ENCODE results near the gene NPHS2.
A peak's percentile ranks its signal among the peaks of the same experiment; 100 is the strongest.

Gene NPHS2

GRCh38 chr1:179575497-179576314 is at the start of gene NPHS2:
Gene NPHS2, minus strand, starts transcription at chr1:179575948. Its CDS starts 84 bp downstream, at chr1:179575864.
- Mint-ChIP-seq H3K27ac (no peak within 1 kb of the TSS), H3K9me3 (ENCODE audit: low read depth) (no peaks in the 10 kb centered on the region), H3K36me3 (no peaks in the 10 kb centered on the region), H3K27me3 (peaks cover 44% of the 10 kb centered on the region), H3K4me1 (ENCODE audit: low read depth) (peaks cover 6% of the 10 kb centered on the region), H3K4me3 (peak within 1 kb of the TSS; percentile 5)

- H3K27me3 Mint-ChIP-seq, result peaks cover 21% of the 10 kb centered on the region
- no peak overlapping the region for H3K4me3 Mint-ChIP-seq
- H3K4me1 Mint-ChIP-seq (ENCODE audit: low read depth), result no peaks in the 10 kb centered on the region
- H3K36me3 Mint-ChIP-seq, result no peaks in the 10 kb centered on the region
- no peak overlapping the region for H3K27ac Mint-ChIP-seq
- no peaks in the 10 kb centered on the region for H3K9me3 Mint-ChIP-seq (ENCODE audit: low read depth)
Observed at GRCh38 chr1:179612361-179612760, 36.6 kb upstream of the NPHS2 start.

GRCh38 chr1:179601093-179601492 is 25.3 kb upstream of the NPHS2 start:
- H3K9me3 Mint-ChIP-seq (ENCODE audit: low read depth), result peaks cover 7% of the 10 kb centered on the region
- H3K27ac Mint-ChIP-seq, result no peak overlapping the region
- peaks cover 24% of the 10 kb centered on the region for H3K27me3 Mint-ChIP-seq
- H3K4me3 Mint-ChIP-seq, result no peak overlapping the region
- H3K4me1 Mint-ChIP-seq (ENCODE audit: low read depth), result no peaks in the 10 kb centered on the region
- H3K36me3 Mint-ChIP-seq, result no peaks in the 10 kb centered on the region

- Mint-ChIP-seq H3K4me3 (no peak overlapping the region), H3K4me1 (ENCODE audit: low read depth) (no peaks in the 10 kb centered on the region), H3K27me3 (peaks cover 23% of the 10 kb centered on the region)
Observed at GRCh38 chr1:179599623-179600249, 24.0 kb upstream of the NPHS2 start.

GRCh38 chr1:179598631-179599030 is 22.9 kb upstream of the NPHS2 start:
- H3K27me3 Mint-ChIP-seq, result peaks cover 21% of the 10 kb centered on the region
- H3K27ac Mint-ChIP-seq, result no peak overlapping the region
- no peaks in the 10 kb centered on the region for H3K4me1 Mint-ChIP-seq (ENCODE audit: low read depth)
- H3K9me3 Mint-ChIP-seq (ENCODE audit: low read depth), result peaks cover 3% of the 10 kb centered on the region
- no peaks in the 10 kb centered on the region for H3K36me3 Mint-ChIP-seq
- no peak overlapping the region for H3K4me3 Mint-ChIP-seq

More at GRCh38 chr1:179599623-179600249, 24.0 kb upstream of the NPHS2 start:
- Mint-ChIP-seq H3K27ac (no peak overlapping the region), H3K9me3 (ENCODE audit: low read depth) (peaks cover 7% of the 10 kb centered on the region), H3K36me3 (no peaks in the 10 kb centered on the region)

- H3K36me3 Mint-ChIP-seq, result no peaks in the 10 kb centered on the region
- peaks cover 23% of the 10 kb centered on the region for H3K27me3 Mint-ChIP-seq
- no peaks in the 10 kb centered on the region for H3K9me3 Mint-ChIP-seq (ENCODE audit: low read depth)
- no peak within 1 kb of the TSS for H3K27ac Mint-ChIP-seq
- no peaks in the 10 kb centered on the region for H3K4me1 Mint-ChIP-seq (ENCODE audit: low read depth)
- H3K4me3 Mint-ChIP-seq, result no peak within 1 kb of the TSS
Observed at GRCh38 chr1:179591592-179592580, 16.1 kb upstream of the NPHS2 start, which contains the start of gene TDRD5. Gene TDRD5, plus strand, starts transcription at chr1:179591832. Its CDS starts 784 bp downstream, at chr1:179592616.

GRCh38 chr1:179591253-179591591 is 15.5 kb upstream of the NPHS2 start:
- no peaks in the 10 kb centered on the region for H3K9me3 Mint-ChIP-seq (ENCODE audit: low read depth)
- no peak overlapping the region for H3K4me3 Mint-ChIP-seq
- peaks cover 26% of the 10 kb centered on the region for H3K27me3 Mint-ChIP-seq
- no peaks in the 10 kb centered on the region for H3K4me1 Mint-ChIP-seq (ENCODE audit: low read depth)
- H3K27ac Mint-ChIP-seq, result no peak overlapping the region
- H3K36me3 Mint-ChIP-seq, result no peaks in the 10 kb centered on the region

- H3K9me3 Mint-ChIP-seq (ENCODE audit: low read depth), result no peaks in the 10 kb centered on the region
- H3K4me1 Mint-ChIP-seq (ENCODE audit: low read depth), result peaks cover 2% of the 10 kb centered on the region
- no peak overlapping the region for H3K27ac Mint-ChIP-seq
- no peak overlapping the region for H3K4me3 Mint-ChIP-seq
- peaks cover 28% of the 10 kb centered on the region for H3K27me3 Mint-ChIP-seq
- H3K36me3 Mint-ChIP-seq, result no peaks in the 10 kb centered on the region
Observed at GRCh38 chr1:179590671-179591070, 14.9 kb upstream of the NPHS2 start.

GRCh38 chr1:179589509-179589908 is 13.8 kb upstream of the NPHS2 start:
- H3K4me1 Mint-ChIP-seq (ENCODE audit: low read depth), result peaks cover 2% of the 10 kb centered on the region
- no peak overlapping the region for H3K4me3 Mint-ChIP-seq
- H3K36me3 Mint-ChIP-seq, result no peaks in the 10 kb centered on the region
- peaks cover 31% of the 10 kb centered on the region for H3K27me3 Mint-ChIP-seq
- H3K27ac Mint-ChIP-seq, result no peak overlapping the region
- H3K9me3 Mint-ChIP-seq (ENCODE audit: low read depth), result no peaks in the 10 kb centered on the region

GRCh38 chr1:179588425-179589024 is 12.8 kb upstream of the NPHS2 start:
- H3K4me3 Mint-ChIP-seq, result no peak overlapping the region
- peaks cover 2% of the 10 kb centered on the region for H3K4me1 Mint-ChIP-seq (ENCODE audit: low read depth)
- H3K27ac Mint-ChIP-seq, result no peak overlapping the region
- peaks cover 35% of the 10 kb centered on the region for H3K27me3 Mint-ChIP-seq
- no peaks in the 10 kb centered on the region for H3K36me3 Mint-ChIP-seq
- H3K9me3 Mint-ChIP-seq (ENCODE audit: low read depth), result no peaks in the 10 kb centered on the region

- Mint-ChIP-seq H3K4me3 (no peak overlapping the region), H3K27me3 (peaks cover 32% of the 10 kb centered on the region), H3K27ac (no peak overlapping the region), H3K36me3 (no peaks in the 10 kb centered on the region), H3K9me3 (ENCODE audit: low read depth) (no peaks in the 10 kb centered on the region), H3K4me1 (ENCODE audit: low read depth) (peaks cover 2% of the 10 kb centered on the region)
Observed at GRCh38 chr1:179587336-179587735, 11.6 kb upstream of the NPHS2 start.

GRCh38 chr1:179586107-179586823 is 10.5 kb upstream of the NPHS2 start:
- Mint-ChIP-seq H3K27ac (no peak overlapping the region), H3K4me3 (no peak overlapping the region), H3K4me1 (ENCODE audit: low read depth) (peaks cover 2% of the 10 kb centered on the region), H3K27me3 (peaks cover 32% of the 10 kb centered on the region), H3K36me3 (no peaks in the 10 kb centered on the region), H3K9me3 (ENCODE audit: low read depth) (no peaks in the 10 kb centered on the region)

- Mint-ChIP-seq H3K27ac (no peak overlapping the region), H3K27me3 (peaks cover 33% of the 10 kb centered on the region), H3K4me1 (ENCODE audit: low read depth) (peaks cover 2% of the 10 kb centered on the region), H3K9me3 (ENCODE audit: low read depth) (no peaks in the 10 kb centered on the region), H3K4me3 (no peak overlapping the region), H3K36me3 (no peaks in the 10 kb centered on the region)
Observed at GRCh38 chr1:179583771-179584320, 8.1 kb upstream of the NPHS2 start.

GRCh38 chr1:179576509-179576908 is 761 bp upstream of the NPHS2 start:
- Mint-ChIP-seq H3K9me3 (ENCODE audit: low read depth) (no peaks in the 10 kb centered on the region), H3K36me3 (no peaks in the 10 kb centered on the region), H3K4me3 (peak overlapping the region; percentile 5), H3K27me3 (peaks cover 42% of the 10 kb centered on the region), H3K27ac (no peak overlapping the region), H3K4me1 (ENCODE audit: low read depth) (peaks cover 6% of the 10 kb centered on the region)

All from activated naive CD8-positive, alpha-beta T cell (primary cell).